CD8-positive, alpha-beta memory T cell (primary cell): ENCODE results near the gene MRPL44. TPM values are rescaled to one million over a fixed set of nuclear protein-coding genes. Genes with fewer than 3 reads are reported as not detected.

Experiments
- polyA plus RNA-seq: library from polyadenylated mRNA; unstranded; fragments of 300-500 nt; fragmentation: Illumina TruSeq; gene quantifications from one replicate; pipeline ENCODE4 v1.2.3, GENCODE V29; 2021
- total RNA-seq, 2 experiments: library from RNA; stranded (reverse); gene quantifications; one replicate each; pipeline ENCODE4 v1.2.3, GENCODE V29; 2021

MRPL44 gene
- total and polyA plus RNA-seq, 3 experiments from 2014 or later, result 26.7 to 42.6 (median 42.6) TPM

Other genes starting within 250 kb of the MRPL44 start
- gene AP1S3, start 119.9 kb upstream of the MRPL44 start, total RNA-seq, result 10 to 100 TPM; 15.4 to 16.9 TPM
- gene AP1S3, start 119.9 kb upstream of the MRPL44 start, polyA plus RNA-seq, result 3.9 TPM
- 10 to 100 TPM; 16.0 to 18.1 TPM for gene WDFY1, start 12.1 kb upstream of the MRPL44 start, total RNA-seq
- 28.5 TPM for gene WDFY1, start 12.1 kb upstream of the MRPL44 start, polyA plus RNA-seq
- 1 to 10 TPM; 5.0 to 6.4 TPM for gene SERPINE2, start 81.8 kb downstream of the MRPL44 start, total RNA-seq
- gene SERPINE2, start 81.8 kb downstream of the MRPL44 start, polyA plus RNA-seq, result 2.2 TPM